ENCODE measurements around the gene HARS1.
"Not testable (repeated sequence)": the region's sequence is repeated elsewhere in the genome, so short reads cannot be mapped to it uniquely, and the experiment has no call there.

The HARS1 gene, protein sequence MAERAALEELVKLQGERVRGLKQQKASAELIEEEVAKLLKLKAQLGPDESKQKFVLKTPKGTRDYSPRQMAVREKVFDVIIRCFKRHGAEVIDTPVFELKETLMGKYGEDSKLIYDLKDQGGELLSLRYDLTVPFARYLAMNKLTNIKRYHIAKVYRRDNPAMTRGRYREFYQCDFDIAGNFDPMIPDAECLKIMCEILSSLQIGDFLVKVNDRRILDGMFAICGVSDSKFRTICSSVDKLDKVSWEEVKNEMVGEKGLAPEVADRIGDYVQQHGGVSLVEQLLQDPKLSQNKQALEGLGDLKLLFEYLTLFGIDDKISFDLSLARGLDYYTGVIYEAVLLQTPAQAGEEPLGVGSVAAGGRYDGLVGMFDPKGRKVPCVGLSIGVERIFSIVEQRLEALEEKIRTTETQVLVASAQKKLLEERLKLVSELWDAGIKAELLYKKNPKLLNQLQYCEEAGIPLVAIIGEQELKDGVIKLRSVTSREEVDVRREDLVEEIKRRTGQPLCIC

DNA sequence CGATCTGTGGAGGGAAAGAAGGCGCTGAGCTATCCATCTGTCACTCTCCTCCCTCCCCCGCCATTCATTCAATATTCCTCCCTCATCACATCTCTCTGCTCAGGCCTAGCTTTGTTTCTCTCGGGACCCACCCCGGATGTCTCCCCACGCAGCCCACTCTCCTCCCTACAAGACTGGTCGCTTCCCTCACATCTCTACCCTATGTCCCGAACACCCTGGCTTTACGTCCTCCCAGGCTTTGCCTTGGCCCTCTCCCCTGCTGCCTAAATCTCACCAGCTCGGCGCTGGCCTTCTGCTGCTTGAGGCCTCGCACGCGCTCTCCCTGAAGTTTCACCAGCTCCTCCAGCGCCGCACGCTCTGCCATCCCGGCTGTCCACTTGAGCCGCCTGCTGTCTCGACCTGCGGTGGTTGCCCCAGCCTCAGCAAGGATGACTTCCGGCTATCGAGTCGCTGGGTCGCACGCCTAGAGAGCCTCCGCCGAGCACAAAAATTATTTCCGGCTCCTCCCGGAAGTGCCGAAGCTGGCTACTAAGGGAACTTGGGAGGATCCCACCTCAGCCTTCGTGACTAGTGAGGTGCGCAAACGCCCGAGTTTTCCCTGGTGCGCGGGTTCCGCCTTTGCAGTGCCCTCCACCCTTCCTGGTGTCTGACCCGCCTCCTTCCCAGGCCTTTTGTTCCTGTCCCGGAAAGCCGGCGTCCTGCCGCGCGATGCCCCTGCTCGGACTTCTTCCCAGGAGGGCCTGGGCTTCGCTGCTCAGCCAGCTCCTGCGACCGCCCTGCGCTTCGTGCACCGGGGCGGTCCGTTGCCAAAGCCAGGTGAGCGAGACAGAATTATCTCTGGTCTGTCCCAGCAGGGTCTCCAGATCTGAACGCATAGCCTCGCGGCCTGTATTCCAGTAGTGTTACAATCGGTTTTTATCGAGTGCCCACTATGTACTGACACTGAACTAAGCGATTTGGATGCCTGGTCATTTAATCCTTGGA lies at the start of gene HARS1, which contains the start of gene HARS2:
HARS1 (minus strand) TSS at position 430 of the 984 bp plus-strand sequence; CDS start at position 364, 66 bp downstream.
HARS2 (plus strand) TSS at position 515 of the 984 bp plus-strand sequence; CDS start at position 709, 194 bp downstream.
- peak; percentile 82 for DNase-seq

DNA sequence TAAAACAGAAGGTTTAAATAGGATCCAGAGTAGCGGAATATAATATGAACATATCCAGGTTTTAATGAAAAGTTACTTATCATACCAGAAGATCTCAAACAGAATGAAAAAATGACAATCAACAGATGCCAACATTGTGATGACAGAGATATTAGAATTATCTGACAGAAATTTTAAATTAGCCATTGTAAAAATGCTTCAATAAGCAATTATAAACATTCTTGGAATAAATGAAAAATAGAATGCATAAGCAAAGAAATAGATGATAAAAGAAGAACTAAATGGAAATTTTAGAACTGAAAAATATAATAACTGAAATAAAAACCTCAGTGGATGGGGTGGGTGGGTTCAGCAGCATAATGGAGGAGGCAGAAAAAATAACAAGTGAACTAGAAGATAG lies 46.3 kb upstream of the HARS1 start:
- no peak for DNase-seq

DNA sequence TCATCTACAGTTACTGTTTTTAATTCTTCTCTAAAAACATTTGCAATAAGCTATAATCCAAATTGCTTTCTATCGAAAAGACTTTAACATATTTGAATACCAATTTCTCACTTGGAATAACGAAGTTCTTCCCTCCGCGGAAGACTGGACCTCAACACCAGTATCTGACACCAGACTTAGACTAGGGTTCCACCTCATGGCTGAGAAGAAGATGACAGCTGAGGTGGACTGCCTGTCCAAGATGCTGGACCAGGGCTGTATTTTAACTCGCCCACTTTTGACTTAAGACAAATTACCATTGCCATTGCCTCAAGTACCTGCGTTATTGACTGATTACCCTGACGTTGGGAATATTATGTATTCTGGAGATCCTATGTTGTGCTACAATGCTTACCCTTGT lies 43.2 kb upstream of the HARS1 start:
- DNase-seq: no peak

DNA sequence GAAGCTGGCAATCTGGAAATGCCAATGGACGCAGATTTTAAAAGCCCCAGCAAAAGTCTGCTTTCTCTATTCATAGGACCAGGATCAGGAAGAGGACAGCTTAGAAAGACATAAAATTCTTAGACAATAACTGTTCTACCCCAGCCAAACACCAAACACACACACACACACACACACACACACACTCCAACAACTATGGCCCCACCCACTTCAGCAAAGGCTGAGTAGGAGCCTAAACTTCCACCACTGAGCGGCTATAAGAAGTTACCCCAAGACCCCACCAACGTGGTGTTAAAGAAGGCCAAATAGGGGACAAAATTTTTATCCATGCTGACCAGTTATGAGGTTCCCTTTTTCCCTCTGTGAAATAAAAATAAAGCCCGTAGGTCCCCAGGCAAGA lies 41.9 kb upstream of the HARS1 start:
- no peak for DNase-seq

DNA sequence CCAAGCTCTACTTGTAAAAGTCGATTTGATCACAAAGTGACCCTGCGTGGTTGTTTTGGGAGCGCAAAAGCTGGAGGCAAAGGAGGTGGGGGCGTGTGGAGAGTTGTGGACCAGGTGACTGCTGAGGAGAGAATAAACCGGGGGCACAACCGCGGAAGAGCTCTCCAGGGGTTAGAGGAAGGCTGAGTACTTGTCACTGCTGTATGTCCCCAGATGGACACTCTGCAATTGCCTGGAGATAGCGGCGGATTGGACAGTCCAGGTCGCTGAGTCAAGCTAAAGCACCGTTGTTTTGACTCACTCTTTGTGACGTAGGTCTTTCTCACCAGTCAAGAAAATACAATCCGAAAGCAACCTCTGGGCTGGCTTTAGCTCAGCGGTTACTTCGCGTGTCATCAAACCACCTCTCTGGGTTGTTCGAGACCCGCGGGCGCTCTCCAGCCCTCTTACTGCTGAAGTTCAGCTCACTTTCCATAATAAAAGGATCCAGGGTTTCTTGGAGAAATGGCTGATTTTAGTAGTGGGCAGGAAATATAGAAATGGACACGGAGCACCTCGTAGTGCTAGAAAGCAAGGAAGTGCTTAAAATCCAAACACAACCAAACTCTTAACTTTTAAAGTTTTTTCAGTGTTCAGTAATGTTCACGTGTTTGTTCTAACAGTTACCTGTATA lies 34.8 kb upstream of the HARS1 start:
- no peak for DNase-seq

DNA sequence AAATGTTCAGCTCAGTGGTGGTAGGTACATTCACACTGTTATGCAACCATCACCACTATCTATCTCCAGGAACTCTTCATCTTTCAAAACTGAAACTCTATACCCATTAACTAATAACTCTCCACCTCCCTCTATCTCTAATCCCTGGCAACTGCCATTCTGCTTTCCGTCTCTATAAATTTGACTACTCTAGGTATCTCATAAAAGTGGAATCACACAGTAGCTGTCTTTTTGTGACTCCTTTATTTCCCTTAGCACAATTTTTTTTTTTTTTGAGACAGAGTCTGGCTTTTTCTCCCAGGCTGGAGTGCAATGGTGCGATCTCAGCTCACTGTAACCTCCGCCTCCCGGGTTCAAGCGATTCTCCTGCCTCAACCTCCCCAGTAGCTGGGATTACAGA lies 30.2 kb upstream of the HARS1 start:
- not testable (repeated sequence) for DNase-seq

DNA sequence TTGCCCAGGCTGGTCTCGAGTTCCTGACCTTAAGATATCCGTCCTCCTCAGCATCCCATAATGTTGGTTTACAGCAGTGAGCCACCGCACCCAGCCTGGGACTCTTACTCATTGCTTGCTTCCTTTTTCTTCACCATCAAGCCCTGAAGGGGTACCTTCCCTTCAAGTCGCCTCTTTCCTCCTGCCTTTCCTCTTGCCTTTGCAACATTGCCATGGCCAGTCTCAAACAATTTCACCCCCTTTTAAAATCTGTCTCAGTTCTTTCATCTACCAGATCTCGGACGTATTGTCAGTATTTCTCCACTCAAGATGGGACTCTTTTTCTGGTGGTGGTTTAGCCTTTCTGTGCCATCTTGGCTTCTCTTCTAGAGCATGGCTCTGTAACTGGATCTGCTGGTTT lies 29.6 kb upstream of the HARS1 start:
- not testable (repeated sequence) for DNase-seq

DNA sequence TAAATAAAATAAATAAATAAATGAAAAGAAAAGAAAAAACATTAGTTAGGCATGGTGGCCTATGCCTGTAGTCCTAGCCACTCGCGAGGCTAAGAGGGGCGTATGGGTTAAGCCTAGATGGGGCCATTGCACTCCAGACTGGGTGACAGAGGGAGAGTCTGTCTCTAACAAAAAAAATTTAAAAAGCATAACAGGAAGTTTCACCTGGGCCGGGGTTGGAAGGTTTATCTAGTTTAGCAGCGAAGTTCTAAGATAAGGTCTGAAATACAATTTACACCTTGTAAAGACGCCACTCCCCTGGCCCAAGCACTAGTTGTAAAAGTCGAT lies 27.1 kb upstream of the HARS1 start:
- DNase-seq: no peak

DNA sequence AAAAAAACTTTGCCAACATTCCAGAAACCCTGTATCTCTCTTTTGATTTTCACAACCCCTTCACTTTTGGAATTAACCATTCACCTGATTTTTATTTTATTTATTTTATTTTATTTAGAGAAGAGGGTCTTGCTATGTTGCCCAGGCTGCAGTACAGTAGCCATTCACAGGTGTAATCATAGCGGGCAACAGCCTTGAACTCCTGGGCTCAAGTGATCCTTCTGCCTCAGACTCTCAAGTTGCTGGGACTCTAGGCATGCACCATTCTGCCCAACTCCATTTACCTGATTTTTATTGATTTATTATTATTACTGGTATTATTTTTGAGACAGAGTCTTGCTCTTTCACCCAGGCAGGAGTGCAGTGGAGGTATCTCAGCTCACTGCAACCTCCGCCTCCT lies 25.1 kb upstream of the HARS1 start:
- DNase-seq: not testable (repeated sequence)

DNA sequence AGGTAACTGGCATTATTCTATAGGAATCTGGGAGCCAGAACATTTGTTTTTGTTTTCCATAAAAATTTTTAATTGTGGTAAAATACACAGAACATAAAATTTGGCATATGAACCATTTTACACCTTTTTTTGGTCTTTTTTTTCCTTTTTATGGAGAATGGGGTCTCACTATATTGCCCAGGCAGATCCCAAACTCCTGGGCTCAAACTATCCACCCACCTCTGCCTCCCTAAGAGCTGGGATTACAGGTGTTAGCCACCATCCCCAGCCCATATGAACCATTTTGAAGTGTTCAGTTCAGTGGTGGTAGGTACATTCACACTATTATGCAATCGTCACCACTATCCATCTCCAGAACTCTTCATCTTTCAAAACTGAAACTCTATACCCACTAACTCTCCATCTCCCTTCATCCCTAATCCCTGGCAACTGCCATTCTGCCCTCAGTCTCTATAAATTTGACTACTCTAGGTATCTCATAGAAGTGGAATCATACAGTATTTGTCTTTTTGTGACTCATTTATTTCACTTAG lies 22.5 kb upstream of the HARS1 start:
- no peak for DNase-seq

DNA sequence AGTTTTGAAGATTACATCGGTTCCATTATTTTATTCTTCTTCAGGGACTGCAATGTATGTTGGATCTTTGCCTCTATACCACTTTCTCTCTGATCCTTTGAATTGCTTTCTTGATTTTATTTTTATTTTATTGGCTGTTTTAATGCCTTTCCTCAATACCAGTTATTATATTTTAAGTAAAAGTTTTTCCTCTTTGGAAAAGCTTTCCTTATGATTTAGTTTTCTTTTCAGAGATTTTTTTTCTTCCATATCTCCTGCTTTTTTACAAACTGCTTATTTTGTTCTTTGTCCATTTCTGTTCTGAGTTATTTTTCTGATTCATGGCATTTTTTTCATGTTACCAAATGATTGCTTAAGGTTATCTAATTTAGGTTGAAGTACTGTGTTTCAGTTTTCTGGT lies 20.6 kb upstream of the HARS1 start:
- DNase-seq: no peak

DNA sequence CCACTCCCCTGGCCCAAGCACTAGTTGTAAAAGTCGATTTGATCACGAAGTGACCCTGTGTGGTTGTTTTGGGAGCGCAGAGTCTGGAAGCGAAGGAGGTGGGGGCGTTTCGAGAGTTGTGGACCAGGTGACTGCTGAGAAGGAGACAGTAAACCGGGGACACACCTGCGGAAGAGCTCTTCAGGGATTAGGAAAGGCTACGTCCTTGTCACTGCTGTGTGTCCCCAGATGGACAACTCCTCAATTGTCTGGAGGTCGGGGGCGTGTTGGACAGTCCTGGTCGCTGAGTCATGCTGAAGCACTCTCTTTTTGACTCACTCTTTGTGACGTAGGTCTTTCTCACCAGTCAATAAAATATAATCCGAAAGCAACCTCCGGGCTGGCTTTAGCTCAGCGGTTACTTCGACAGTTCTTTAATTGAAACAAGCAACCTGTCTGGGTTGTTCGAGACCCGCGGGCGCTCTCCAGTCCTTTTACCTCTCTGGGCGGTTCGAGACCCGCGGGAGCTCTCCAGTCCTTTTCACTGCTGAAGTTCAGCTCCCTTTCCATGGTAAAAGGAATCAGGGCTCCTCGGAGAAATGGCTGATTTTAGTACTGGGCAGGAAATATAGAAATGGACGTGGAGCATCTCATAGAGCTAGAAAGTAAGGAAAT lies 19.9 kb upstream of the HARS1 start:
- DNase-seq: no peak

DNA sequence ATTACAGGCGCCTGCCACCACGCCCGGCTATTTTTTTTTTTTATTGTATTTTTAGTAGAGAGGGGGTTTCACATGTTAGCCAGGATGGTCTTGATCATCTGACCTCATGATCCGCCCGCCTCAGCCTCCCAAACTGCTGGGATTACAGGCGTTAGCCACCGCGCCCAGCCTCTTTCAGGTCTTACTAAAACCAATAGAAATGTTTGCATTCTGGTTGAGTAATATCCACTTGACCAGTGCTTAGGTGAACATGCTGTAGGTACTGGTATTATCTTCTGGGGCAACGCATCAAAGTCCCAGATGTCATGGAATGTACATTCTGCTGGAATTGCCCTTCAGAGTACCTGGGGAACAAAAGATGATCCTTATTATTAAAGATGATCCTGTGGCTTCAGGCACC lies 17.6 kb upstream of the HARS1 start:
- DNase-seq: not testable (repeated sequence)

DNA sequence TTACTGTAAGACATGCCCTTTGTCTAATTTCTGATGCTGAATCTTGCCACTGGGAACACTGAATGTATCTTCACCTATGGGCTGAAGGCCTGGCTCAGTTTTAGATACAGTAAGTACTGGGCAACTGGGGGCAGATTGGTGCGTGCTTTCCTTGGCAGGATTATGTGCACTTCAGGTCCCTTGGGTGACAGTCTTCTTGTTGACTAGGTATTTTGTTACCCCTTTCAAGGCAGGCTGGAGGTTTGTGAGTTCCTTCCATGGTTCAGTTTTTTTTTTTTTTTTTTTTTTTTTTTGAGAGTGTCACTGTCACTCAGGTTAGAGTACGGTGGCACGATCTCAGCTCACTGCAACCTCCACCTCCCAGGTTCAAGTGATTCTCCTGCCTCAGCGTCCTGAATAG lies 16.6 kb upstream of the HARS1 start:
- DNase-seq: no peak

DNA sequence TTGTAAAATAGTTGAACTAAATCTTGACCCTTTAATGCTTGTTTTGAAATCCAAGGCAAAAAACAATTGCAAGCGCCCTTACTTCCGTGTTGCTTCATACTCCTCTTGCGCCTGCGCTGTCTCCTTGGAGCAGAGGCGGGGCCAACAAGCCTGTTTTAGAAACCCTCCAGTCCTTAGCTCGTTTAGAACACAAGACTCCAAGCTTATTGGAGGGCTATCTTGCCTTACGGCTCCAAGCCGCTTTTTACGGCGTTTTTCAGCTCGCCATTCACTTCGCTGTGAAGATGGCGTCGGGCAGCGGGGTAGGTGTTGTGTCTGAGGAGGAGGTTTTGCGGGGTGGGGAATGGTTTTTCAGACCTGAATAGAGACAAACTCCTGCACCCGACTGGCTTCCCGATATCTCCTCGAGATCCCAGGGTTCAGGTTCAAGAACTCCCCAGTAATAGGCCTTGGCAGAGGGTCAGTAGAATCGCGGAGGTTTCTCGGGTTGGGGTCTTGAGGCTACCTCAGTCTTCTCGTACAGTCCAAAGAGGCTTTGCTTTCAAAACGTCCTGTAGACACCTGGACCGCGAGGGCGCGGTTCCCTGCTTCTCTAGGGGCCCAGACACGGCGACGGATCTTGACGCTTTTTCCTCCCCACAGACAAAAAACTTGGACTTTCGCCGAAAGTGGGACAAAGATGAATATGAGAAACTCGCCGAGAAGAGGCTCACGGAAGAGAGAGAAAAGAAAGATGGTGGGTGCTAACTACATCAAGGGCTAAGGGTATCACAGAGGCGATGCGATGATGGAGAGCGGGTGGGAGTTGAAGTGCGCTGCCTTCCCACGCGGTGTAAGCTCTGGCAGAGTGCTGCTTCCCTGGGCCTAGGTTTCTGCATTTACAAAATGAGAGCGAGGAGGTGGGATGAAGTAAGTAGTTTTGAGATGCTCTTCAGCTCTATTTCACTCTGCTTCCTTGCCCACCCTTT lies 9.3 kb upstream of the HARS1 start, which contains the start of gene ZMAT2:
ZMAT2 (plus strand) TSS at position 271 of the 968 bp plus-strand sequence; CDS start at position 285, 14 bp downstream.
- DNase-seq: peak; percentile 90

DNA sequence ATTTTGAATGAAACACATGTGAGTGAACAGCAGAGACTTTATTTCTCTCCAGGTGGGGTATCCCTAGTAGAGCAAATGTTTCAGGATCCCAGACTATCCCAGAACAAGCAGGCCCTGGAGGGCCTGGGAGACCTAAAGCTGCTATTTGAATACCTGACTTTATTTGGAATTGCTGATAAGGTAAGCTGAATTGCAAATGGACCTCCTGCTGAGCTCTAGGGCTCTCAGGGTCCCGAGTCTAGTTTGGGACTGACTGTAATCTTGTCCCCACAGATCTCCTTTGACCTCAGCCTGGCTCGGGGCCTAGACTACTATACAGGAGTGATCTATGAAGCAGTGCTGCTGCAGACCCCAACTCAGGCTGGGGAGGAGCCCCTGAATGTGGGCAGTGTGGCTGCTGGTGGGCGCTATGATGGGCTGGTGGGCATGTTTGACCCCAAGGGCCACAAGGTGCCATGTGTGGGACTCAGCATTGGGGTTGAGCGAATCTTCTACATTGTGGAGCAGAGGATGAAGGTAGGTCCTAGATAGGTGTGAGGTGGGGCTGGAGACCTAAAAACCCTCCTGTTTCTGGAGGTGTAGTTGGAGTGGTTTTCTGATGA lies 5.8 kb upstream of the HARS1 start:
- DNase-seq: no peak

DNA sequence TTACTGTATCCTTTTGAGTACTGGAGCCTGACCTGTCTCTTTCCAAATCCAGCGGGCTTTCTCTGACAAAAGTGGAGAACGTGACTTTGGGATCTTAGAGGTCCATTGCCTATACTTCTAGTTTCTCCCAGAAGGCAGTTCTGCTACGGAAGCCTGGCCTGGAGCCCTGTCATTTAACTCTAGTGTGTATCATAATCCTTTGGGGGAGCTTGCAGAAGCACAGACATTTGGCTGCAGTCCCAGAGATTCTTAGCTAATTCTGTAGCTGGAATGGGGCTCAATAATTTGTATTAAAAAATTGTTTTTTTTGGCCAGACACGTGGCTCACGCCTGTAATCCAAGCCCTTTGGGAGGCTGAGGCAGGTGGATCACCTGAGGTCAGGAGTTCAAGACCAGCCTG lies 3.1 kb upstream of the HARS1 start:
- no peak for DNase-seq

DNA sequence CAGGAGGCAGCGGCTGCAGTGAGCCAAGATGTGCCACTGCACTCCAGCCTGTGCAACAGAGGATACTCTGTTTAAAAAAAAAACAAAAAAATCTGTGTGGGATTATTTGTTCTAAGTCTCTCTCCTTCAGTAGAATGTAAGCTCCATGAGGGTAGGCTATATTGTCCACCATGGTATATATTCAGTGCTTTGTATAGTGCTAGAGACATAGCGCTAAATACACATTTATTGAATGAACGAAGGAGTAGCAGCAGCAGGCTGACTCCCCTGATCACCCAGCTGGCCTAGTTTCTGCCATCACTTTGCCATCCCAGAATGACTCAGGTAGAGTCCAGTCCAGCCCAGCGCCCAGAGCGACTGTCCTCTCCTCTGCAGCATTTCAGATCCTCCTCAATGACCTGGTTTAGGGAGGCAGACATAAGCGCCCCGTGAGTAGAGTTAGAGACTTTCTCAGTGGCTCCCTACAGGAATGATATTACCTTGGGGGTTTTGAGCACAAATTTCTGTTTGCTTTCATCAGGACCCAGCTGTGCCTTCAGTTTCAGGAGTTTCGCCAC lies 716 bp downstream of the HARS1 start:
- DNase-seq: no peak

DNA sequence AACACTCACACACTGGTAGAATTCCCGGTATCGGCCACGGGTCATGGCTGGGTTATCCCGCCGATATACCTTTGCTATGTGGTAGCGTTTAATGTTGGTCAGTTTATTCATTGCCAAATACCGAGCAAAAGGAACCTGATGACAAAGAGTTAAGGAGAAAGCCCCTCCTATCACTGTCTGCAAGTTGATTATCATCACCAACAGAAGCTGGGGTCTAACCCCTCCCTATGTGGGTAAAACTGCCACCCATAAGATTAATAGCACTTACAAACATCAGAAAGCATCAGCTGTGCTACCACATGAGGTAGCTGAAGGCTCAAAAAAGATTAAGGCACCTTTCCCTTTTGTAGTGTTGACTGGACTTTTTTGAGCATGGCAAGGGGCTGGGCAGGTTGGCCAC lies 12.2 kb downstream of the HARS1 start:
- DNase-seq: no peak

DNA sequence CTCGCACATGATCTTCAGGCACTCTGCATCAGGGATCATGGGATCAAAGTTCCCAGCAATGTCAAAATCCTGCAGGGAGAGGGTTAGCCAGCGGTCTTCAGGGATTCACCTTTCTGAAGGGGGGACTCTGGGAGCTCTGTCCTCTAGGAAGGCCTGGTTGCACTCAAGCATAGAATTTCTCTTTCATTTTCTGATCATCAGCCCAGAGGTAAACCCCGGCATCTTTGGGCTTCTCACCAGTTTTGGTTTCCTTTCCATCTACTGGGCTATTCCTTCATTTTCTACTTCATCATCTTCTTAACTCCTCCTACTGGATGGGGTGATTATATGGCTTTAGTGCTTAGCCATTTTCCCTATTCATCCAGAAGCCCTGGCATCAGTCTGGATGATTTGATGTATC lies 13.2 kb downstream of the HARS1 start:
- DNase-seq: no peak

All from NCI-H1105 treated with DMSO at 0.1 percent for 48 hours (cell line).